GDM1 (cell line): Measurements from ENCODE around the gene PLA2G4D.

Experiments
- DNase-seq: peaks from one replicate; lab custom pipeline; 2025; lab: John Stamatoyannopoulos, UW

The PLA2G4D gene, protein sequence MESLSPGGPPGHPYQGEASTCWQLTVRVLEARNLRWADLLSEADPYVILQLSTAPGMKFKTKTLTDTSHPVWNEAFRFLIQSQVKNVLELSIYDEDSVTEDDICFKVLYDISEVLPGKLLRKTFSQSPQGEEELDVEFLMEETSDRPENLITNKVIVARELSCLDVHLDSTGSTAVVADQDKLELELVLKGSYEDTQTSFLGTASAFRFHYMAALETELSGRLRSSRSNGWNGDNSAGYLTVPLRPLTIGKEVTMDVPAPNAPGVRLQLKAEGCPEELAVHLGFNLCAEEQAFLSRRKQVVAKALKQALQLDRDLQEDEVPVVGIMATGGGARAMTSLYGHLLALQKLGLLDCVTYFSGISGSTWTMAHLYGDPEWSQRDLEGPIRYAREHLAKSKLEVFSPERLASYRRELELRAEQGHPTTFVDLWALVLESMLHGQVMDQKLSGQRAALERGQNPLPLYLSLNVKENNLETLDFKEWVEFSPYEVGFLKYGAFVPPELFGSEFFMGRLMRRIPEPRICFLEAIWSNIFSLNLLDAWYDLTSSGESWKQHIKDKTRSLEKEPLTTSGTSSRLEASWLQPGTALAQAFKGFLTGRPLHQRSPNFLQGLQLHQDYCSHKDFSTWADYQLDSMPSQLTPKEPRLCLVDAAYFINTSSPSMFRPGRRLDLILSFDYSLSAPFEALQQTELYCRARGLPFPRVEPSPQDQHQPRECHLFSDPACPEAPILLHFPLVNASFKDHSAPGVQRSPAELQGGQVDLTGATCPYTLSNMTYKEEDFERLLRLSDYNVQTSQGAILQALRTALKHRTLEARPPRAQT

DNA sequence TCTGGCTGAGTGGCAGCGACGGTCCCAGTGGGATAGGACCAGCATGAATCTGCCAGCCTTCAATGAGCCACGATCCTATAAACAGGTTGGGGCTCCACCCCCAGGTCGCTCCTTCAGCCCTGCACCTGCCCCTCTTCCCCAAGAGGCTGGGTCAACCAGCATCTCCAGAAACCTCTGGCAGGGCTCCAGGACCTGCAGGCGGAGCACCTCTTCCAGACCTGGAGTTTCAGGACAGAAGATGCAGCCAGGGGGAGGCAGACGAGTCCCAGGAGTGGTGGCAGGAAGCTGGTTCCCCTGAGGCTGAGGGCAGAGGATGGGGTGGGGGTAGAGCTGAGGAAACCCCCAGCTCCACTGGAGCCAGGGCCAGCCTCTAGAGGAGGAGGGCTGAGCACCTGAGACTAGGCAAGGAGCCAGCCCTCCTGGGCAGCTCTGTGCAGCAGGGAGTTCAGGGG is at the start of gene PLA2G4D:
Gene PLA2G4D, minus strand, starts transcription at position 51 of the 452 bp plus-strand sequence. CDS start 103 bp downstream, outside the sequence.
- DNase-seq, result no peak

DNA sequence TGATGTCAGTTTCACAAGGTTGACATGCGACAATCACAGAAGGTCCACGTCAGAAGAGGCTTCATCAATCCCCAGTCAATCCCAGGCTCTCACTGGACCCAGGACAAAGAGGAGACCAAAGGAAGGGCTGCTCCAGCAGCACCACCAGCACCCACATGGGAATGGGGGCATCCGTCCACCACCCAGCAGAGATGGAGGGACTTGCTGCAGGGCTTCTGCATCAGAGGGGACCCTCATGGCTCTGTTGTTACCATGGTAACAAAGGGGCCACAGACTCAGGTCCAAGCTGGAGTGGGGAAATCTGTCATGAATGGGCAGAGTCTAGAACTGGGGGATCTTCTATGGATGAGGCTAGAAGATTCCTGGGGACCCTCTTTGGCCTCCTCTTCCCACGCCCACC is 49.0 kb upstream of the PLA2G4D start:
- DNase-seq, result no peak

DNA sequence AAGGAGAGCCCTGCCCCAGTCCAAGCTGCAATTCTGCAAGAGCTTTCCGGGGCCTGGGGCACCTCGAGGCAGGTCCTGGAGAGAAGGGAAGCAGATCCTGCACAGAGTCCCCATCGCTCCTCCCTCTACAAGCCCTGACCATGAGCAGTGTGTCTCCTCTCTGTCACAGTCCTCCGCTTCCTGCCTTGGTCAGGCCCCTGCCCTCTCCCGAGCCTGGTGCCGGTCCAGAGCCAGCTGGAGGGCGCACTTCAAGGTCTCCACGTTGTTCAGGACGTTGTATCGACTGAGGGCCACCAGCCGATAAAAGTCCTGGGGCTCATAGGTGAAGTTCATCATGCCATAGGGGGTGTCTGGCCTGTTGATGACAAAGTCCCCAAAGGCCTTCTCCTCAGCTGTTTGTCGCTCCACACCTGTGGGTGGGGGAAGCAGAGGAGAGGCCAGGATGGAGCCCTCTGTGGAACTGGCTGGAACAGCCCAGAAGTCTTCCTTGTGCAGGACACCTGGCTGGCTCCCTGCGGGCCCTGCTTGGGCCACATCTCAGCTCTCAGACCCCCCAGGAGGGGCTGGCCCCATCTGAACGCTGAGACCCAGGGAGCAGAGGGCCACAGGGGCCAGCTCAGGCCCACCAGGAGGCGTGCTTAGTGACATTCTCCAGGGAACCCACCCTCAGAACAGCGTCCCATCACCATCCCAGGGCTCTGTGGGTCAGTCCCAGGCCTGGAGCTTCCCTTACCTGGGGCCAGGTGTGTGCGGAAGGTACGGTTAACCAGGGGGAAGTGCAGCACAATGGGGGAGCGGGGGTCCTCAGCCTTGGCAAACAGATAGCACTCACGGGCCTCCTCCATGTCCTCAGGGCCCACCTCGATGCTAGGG is 47.7 kb upstream of the PLA2G4D start:
- DNase-seq, result no peak

DNA sequence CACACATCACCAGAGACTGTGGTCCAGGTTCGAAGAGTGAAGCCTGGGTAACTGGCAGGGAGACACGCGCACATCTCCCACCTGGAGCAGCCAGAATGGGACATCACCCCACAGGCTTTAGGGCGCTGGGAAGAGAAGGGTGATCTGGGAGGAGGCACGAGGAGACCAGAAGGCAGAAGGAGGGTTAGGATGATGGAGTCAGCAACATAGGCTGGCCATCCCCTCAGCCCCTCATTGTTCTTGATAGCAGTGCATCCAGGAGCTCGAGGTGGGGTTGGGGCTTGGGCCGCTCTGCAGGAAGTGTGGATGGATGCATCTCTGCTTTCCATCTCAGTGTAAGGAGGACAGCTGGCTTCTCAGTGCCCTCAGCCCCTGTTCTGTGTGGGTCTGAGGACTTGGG is 46.9 kb upstream of the PLA2G4D start:
- DNase-seq, result no peak

DNA sequence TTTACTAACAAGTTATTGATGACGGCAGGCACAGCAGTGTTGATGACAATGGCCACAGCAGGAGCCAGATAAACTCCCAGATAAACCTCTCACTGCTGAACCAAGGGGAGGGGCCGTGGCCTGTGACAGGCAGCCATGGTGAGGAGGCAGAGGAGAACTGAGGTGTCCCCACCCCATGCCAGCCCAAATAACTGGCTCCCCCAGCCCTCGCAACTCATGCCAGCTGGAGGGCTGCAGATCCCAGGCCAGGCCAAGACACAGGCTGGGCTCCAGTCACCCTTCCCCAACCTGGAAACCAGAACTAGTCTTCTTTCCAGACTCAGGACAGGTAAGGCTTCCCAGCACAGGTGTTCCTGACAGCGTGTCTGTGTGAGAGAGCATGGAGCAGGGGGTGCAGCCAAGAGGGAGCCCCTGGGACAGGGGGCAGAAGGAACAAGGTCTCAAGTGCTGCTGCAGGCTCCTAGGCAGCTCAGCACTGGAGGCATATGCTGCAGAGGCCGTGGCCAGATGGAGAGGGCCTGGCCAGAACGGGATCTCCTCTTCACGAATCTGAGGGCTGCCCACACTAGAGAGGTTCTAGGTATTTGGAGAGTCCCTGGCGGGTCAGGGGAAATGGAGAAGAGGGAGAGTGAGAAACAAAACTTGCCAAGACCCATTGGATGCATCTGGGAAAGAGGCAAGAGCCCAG is 46.2 kb upstream of the PLA2G4D start:
- DNase-seq, result no peak

DNA sequence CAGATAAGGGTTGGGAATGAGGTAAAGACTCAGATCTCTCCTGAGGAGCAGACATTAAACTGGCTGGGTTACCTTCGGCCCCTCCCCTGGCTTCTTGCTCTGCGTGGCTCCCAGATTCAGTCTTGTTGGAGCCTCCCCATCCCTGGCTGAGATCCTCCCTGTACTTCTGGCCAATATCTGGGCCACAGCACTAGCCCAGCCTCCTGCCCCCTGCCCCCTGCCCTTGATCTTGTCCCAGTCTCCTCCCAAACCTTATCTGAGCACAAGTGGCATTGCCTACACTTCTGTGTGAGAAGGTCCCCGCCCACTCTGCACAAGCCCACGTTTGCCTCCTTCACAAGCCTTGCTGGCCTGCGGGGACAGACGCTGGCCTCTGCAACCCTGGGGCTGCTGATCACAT is 45.2 kb upstream of the PLA2G4D start:
- DNase-seq, result no peak

DNA sequence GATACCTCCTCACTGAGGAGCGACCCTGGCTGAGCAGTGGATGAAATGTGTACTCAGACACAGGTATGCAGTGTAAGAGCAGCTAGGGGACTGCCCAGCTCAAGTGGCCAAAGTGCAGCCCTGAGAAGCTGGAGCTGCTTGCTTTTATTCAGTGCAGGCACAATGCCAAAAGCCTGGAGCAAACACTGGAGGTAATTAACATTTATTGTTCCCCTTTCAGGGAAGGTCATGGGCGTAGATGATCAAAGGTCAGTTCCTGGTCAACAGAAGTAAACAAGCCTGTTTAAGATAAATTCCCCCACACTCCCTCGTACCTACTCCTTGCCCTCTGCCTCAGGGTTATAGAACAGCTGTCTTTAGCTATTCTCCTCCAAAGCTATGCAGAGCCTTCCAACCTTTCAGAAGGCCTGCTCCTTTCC is 44.6 kb upstream of the PLA2G4D start:
- DNase-seq, result no peak

DNA sequence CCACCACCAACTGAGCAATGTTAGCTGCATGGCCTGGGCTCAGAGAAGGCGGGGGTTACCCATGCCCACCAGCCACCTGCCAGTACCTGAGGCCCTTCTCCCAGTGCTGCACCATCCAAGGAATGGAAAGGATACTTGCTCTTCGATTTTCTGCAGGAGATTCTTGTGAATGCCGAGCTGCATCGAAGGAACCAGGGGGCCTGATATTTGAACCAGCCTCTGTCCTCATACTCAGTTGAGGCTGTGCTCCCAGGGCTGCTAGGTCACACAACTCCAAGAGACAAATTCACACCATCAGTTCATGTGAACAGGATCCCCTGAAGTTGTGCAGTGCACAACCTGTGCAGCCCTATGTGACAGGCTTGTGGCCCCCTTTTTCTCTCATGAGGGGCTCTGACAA is 44.0 kb upstream of the PLA2G4D start:
- no peak for DNase-seq

DNA sequence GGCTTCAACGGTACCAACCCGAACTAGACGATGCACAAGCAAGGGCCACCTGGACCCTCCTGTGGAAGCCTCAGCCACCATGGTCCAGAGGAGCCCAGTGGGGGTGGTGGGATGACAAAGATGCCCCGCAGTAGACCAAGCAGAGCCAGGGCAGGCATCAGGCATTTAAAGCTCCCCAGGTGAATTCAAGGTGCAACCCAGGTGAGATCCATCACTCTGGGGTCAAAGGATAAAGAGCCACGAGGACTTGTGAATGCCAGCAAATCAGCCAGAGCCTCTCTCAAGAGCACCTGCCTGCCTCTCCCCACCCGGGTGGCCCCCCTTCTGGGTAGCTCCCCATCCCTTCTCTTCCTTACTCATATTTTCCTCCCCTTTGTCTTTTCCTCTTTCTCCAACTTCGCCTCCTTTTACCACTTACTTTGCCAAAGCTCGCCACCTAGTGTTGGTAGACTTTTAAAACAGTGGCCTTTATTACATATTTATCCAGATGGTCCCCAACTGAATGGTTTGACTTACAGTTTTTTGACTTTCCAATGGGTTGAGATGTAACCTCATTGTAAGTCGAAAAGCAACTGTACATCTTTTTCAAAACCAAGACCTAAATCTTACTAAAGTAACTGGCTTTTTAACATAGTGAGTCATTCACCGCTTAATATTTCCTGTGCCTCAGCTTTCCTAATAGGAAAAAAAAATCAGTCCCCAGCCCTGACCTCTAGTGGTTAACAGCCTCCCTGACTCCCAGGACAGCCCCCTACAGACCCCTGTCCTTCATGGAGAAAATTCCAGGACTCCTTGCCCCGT is 43.3 kb upstream of the PLA2G4D start:
- DNase-seq, result no peak

DNA sequence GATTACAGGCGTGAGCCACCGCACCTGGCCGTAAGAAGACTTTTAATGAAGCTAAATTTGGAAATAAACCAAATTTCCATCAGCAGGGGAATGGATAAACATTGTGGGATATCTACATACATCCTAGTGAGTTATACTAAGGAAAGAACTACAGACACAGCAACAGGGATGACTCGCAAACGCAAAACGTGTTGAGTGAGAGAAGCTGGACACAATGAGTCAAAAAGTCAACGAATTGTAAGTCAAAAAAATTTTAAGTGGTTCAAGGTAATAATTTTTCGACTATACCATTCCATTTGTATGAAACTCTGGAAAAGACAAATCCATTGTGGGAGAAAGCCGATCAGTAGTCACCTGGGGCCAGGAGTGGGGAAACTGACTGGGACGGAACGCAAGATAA is 42.2 kb upstream of the PLA2G4D start:
- DNase-seq, result no peak

DNA sequence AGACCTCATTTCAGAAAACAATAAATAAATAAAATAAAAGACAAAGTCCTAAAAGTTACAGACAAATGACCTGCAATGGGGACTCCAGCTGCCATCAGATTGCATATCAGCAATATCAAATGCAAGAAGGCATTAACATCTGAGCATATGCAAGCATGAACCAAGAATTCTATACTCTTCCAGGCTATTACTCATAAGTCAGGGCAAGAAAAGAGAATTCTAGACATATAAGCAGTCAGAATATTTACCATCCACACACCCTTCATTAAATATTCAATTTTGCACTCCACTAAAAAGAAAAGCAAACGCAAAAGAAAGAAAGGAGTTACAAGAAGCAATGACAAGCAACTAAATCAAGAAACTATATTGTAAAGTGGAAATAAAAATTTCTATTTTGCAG is 41.0 kb upstream of the PLA2G4D start:
- DNase-seq, result no peak

DNA sequence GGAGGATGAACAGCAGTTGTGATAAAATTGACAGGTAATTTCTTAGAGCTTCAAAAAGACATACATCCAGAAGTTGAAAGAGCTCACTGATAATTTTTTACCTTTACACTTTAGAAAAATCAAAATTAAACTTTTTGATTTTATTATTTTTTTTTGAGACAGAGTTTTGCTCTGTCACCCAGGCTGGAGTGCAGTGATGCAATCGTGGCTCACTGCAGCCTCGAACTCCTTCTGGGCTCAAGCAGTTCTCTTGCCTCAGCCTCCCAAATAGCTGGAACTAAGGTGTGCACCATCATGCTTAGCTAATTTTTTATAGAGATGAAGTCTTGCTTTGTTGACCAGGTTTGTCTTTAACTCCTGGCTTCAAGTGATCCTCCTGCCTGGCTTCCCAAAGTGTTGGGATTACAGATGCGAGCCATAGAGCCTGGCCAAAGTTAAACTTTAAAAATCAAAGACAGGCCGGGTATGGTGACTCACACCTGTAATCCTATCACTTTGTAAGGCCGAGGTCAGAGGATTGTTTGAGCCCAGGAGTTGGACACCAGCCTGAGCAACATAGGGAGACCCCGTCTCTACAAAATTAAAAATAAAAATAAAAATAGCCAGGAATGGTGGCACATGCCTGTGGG is 40.4 kb upstream of the PLA2G4D start:
- no peak for DNase-seq

DNA sequence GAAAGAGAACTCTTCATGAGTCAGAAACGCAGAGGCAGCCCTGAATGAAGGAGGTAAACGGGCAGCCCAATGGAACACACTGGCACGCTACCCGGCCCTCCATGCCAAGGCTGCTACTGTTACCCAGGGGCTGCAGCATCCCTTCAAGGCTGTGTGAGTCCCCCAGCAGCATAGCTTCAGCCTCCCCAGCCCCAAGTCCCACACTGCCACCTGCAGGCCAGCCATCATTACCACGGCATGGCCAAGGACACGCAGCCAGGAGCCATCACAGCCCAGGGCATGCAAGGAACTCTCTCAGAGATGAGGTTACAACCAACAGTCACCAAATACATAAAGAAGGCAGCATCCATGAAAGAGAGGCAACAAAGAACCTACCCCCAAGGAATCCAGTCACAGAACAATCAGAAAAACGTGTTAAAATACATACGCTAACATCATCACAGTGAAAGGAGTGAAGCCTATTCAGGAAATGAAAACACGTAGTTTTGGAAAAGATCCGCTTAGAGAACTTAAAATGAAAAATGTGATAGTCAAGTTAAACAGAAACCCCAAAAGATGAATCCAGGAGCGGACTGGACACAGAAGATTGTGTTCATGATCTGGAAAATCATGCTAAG is 39.6 kb upstream of the PLA2G4D start:
- DNase-seq, result peak; percentile 71

DNA sequence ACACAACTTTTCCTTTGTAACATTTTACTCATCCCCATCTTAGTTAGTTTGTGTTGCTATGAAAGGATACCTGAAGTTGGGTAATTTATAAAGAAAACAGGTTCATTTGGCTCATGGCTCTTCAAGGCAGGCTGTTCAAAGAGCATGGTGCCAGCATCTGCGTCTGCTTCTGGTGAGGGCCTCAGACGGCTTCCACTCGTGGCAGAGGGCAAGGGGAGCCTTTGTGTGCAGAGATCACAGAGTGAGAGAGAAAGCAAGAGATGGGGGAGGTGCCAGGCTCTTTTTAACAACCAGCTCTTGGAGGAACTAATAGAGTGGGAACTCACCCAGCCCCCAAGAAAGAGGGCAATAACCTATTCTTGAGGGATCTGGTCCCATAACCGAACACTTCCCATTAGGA is 39.0 kb upstream of the PLA2G4D start:
- no peak for DNase-seq

DNA sequence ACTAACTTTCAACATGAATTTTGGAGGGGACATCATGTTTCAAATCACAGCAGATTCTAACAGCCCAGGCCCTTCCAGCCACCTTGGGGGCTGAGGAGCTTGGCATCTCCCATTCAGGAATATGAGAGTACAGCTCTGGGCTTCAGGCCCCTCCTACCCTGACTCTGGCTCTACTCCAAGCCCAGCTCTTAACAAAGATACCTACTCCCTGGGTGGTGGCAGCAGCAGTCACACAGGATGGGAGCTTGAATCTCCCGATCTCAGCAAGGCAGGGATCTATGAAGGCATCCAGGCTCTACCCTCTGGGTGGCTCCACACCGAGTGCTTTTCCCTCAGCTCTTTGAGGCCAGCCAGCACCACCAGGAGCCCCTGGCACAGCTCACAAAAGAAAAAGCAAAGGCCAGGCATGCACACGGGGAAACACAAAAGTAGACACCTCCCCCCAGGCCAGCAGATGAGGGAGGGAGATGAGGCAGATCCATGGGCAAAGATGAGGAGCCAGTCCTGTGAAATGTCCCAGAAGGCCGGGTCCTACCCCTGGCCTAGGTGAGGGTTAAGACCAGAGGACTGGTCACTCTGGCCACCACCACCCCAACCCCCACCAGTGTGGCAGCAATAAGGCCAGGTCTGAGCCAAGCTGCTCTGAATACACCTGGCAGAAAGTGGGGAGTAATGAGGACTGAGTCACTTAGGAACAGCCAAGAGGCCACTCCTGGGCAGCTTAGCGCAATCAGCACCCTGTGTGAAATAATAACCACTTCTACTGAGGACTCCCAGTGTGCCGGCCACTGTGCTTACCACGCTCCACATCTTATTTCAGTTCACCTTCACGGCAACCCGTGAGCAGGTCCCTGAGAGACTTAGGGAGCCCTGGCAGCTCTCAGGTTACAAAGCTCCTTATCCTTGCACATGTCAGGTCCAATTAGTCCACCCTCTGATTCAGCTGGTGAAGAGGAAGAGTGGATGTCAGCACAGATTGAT is 37.8 kb upstream of the PLA2G4D start:
- no peak for DNase-seq

DNA sequence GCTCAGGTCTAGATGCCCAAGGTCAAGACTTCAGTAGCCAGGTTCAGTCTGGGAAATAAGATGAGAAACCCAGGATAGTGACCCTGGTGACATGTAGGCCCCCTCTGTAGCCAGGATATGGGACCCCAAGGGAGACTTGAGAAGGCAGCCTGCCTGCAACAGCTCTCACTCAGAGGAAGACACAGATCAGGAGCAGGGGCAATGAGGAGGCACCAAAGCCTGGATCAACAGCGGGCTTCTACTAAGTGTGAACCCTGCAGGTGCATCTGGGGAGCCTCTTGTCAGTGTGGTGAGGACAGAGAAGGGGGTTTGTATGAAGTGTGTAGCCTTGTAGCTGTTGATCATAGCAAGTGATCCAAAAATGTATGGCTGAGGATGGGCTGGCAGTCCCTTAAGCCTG is 36.6 kb upstream of the PLA2G4D start:
- DNase-seq, result no peak

DNA sequence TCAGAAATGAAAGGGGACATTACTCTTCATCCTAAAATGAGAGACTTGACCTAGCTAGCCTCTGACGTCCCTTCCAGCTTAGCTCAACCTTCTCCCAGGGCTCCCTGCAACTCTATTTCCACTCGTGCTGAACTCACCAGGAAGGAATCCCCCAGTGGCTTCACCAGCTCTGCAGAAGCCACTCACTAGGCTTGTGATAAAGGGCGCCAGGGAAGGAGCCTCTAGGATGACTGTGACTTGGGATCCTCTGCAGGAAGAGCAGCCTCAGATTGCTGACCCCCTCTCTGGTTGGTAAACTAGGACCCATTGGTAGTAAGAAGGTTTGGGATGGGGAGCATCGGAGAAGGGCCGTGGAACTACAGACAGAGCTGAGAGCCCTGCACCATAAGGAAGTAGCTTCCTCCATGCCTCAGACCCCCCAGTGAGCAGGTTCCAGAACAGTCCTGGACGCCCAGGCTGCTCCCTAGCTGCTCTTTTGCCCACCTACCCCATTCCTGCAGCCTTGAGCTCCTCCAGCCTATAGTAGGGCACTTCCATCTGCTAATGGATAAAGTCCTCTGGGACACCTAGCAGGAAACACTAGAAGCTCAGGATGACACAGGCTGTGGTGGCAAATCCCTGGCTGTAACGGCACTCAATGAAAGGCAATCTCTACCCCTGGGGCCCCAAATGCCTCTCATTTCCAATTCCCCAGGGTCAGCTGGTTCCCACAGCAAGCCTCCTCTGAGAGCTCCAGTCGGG is 36.1 kb upstream of the PLA2G4D start:
- no peak for DNase-seq

DNA sequence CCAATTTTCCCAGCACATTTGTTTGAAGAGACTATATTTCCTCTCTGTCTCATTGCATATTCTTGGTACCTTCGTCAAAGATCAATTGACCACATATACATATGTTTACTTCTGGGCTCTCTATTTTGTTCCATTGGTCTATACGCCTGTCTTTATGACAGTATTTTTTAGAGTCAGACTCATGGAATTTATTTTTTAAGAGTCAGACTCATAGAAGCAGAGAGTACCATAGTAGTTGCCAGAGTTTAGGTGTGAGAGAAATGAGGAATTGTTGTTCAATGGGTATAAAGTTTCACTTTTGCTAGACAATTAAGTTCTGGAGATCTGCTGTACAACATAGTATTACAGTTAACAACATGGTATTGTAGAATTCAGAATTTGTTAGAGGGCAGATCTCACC is 35.0 kb upstream of the PLA2G4D start:
- no peak for DNase-seq
